Right ventricle myocardium superior (tissue), 1 donor: Measurements from ENCODE around the gene NRXN3. TPM values are rescaled to one million over a fixed set of nuclear protein-coding genes. Genes with fewer than 3 reads are reported as not detected.

ENCODE experiments used
- ATAC-seq: fragments of 200-7000 bp; cut with Tn5 transposase; one replicate; pipeline ENCODE4 v1.9.1; 2020; ENCODE audit warnings: mild to moderate bottlenecking; ENCODE audit not compliant: poor library complexity
- DNase-seq: peaks from one replicate; pipeline ENCODE4 v3.0.0-alpha.2; 2020
- intact Hi-C: fragments of 100-400 bp; cut with DNase I; formaldehyde crosslinking; loops from one replicate; pipeline ENCODE4 v1.11.2; 2022
- total RNA-seq: library from RNA; stranded (reverse); fragmentation: NEBNext Ultra II Directional; extraction: Animal tissue kit (Norgen Biotek cat#: 25700); gene quantifications from one replicate; pipeline ENCODE4 v1.2.1, GENCODE V29; 2021
- donor health status: DM: no; HTN: yes; CAD: no; lungs with severe emphysema.

Gene NRXN3
- total RNA-seq, 1 donor from 2014 or later, result 1.3 TPM

- ATAC-seq (no peak), DNase-seq (no peak)
- intact Hi-C loops, result no loop called here
Observed at GRCh38 chr14:78228702-78229327, 58.6 kb downstream of the NRXN3 start.

GRCh38 chr14:78232231-78233000 lies 62.2 kb downstream of the NRXN3 start:
- ATAC-seq (no peak), DNase-seq (no peak)
- intact Hi-C loops, result no loop called here

GRCh38 chr14:78238141-78238540 lies 68.0 kb downstream of the NRXN3 start:
- ATAC-seq (no peak), DNase-seq (no peak)
- intact Hi-C loops, result no loop called here

GRCh38 chr14:78240567-78240966 lies 70.4 kb downstream of the NRXN3 start:
- no peak for DNase-seq
- intact Hi-C loops, result no loop called here
- ATAC-seq, result no peak

GRCh38 chr14:78242086-78242485 lies 71.9 kb downstream of the NRXN3 start:
- intact Hi-C loops, result no loop called here
- ATAC-seq (no peak), DNase-seq (no peak)

GRCh38 chr14:78243187-78243586 lies 73.0 kb downstream of the NRXN3 start:
- ATAC-seq (no peak), DNase-seq (no peak)
- intact Hi-C loops, result no loop called here

GRCh38 chr14:78245238-78245637 lies 75.1 kb downstream of the NRXN3 start:
- ATAC-seq (no peak), DNase-seq (no peak)
- intact Hi-C loops, result no loop called here

GRCh38 chr14:78248501-78249090 lies 78.4 kb downstream of the NRXN3 start:
- intact Hi-C loops, result no loop called here
- no peak for ATAC-seq
- no peak for DNase-seq

GRCh38 chr14:78251308-78251707 lies 81.1 kb downstream of the NRXN3 start:
- intact Hi-C loops, result no loop called here
- ATAC-seq, result no peak
- DNase-seq, result no peak

GRCh38 chr14:78253986-78254385 lies 83.8 kb downstream of the NRXN3 start:
- no peak for DNase-seq
- intact Hi-C loops, result no loop called here
- ATAC-seq, result no peak

GRCh38 chr14:78254911-78255461 lies 84.8 kb downstream of the NRXN3 start:
- intact Hi-C loops, result no loop called here
- ATAC-seq (no peak), DNase-seq (no peak)

- DNase-seq, result no peak
- ATAC-seq, result no peak
- intact Hi-C loops, result no loop called here
Observed at GRCh38 chr14:78259831-78260230, 89.7 kb downstream of the NRXN3 start.

- ATAC-seq, result no peak
- intact Hi-C loops, result loop anchor here (10.0 kb wide), 1 partner anchor 244 kb away; no protein-coding TSS in a partner anchor
- no peak for DNase-seq
Observed at GRCh38 chr14:78278464-78279250, 108.5 kb downstream of the NRXN3 start.

GRCh38 chr14:78282437-78282836 lies 112.3 kb downstream of the NRXN3 start:
- intact Hi-C loops, result no loop called here
- no peak for DNase-seq
- ATAC-seq, result no peak

- no peak for DNase-seq
- intact Hi-C loops, result no loop called here
- no peak for ATAC-seq
Observed at GRCh38 chr14:78286210-78286609, 116.0 kb downstream of the NRXN3 start.

GRCh38 chr14:78292003-78292402 lies 121.8 kb downstream of the NRXN3 start:
- intact Hi-C loops, result no loop called here
- ATAC-seq (no peak), DNase-seq (no peak)

GRCh38 chr14:78297858-78298257 lies 127.7 kb downstream of the NRXN3 start:
- ATAC-seq (no peak), DNase-seq (no peak)
- intact Hi-C loops, result no loop called here

- no peak for ATAC-seq
- no peak for DNase-seq
- intact Hi-C loops, result no loop called here
Observed at GRCh38 chr14:78298298-78298697, 128.1 kb downstream of the NRXN3 start.

- ATAC-seq (no peak), DNase-seq (no peak)
- intact Hi-C loops, result no loop called here
Observed at GRCh38 chr14:78302841-78303240, 132.7 kb downstream of the NRXN3 start.
